SK-N-MC (cell line): ENCODE data around the gene TMEM273.

Experiments used
- DNase-seq: peaks from one replicate; pipeline ENCODE4 v3.0.0-alpha.2; 2011; ENCODE audit warnings: low read depth, low spot score
- H3K27ac ChIP-seq: fragments of 200-600 bp; sonication (generic); 2 replicates; pipeline ENCODE4 v1.5.1; 2016; ENCODE audit warnings: mixed run types
- H3K36me3 ChIP-seq: fragments of 200-600 bp; sonication (generic); 2 replicates; pipeline ENCODE4 v1.6.1; 2017; ENCODE audit warnings: antibody characterized with exemption, low read length, mixed read lengths; ENCODE audit not compliant: insufficient read depth
- H3K4me3 ChIP-seq: fragments of 200-600 bp; sonication (generic); 2 replicates; pipeline ENCODE4 v1.5.1; 2016
- H3K9ac ChIP-seq: fragments of 200-600 bp; sonication (generic); 2 replicates; pipeline ENCODE4 v1.8.0; 2017; ENCODE audit warnings: mixed run types, mixed read lengths; ENCODE audit not compliant: insufficient read length
- H3K9me3 ChIP-seq: fragments of 200-600 bp; sonication (generic); 2 replicates; pipeline ENCODE4 v1.6.1; 2017; ENCODE audit warnings: low read depth, mild to moderate bottlenecking, antibody characterized with exemption, low read length, moderate library complexity, mixed read lengths
- EZH2 ChIP-seq: fragments of 200-600 bp; sonication (generic); IDR thresholded peaks from one replicate; pipeline ENCODE4 v1.6.1; 2017; ENCODE audit warnings: antibody characterized with exemption
- FOXP2 ChIP-seq: optimal IDR thresholded peaks from 2 replicates; pipeline ENCODE3; 2011; ENCODE audit warnings: mild to moderate bottlenecking, moderate library complexity; ENCODE audit not compliant: insufficient read depth; ENCODE audit errors: extremely low read length, control extremely low read depth
- POLR2AphosphoS5 ChIP-seq: IDR thresholded peaks from 2 replicates; pipeline ENCODE4 v1.6.1; 2012; ENCODE audit warnings: mild to moderate bottlenecking, low read depth, low read length, borderline replicate concordance

TMEM273 gene

DNA sequence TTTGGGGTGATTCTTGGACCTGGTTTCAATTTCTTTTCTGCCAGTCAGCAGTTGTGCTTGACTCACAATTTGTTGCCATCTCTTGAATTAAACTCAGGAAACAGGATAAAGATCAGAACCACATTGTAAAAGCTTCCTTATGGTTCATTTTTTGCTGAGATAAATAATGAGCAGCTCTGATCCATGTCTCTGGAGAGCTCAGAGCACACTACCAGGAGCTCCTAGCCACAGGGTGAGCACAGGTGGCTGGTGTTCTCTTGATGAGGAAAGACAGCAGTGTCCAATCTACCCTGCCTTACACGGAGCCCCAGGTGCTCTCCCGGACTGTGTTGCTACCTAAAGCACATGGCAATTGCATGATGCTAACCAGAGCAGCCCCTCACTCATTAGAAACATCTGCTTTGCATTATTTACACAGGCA lies 37.2 kb downstream of the TMEM273 start:
- no peak for DNase-seq
- H3K36me3 ChIP-seq: no peaks in the 10 kb centered on the region
- TF ChIP-seq POLR2AphosphoS5 (no peak), EZH2 (no peak), FOXP2 (no peak)
- no peak overlapping the region for H3K27ac ChIP-seq
- H3K9me3 ChIP-seq: no peaks in the 10 kb centered on the region
- H3K4me3 ChIP-seq: no peak overlapping the region
- no peak overlapping the region for H3K9ac ChIP-seq

DNA sequence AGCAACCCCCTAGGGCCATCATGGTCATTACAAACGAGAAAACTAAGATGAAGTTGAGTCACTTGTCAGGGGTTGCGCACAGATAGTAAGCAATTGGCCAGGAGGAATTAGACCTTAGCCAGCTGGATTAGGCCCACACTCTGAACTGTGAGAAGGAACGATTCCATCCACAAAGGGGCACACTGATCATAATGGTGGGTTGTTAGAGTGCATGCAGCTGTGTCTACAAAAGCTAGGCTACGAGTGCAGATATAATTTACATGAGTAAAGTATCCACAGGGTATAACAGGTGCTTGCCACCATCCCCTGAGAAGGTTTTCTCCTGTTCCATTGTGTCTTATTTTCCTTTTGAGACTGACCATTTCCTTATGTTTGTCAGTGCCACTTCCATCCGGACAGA lies 37.8 kb downstream of the TMEM273 start:
- DNase-seq: no peak
- TF ChIP-seq FOXP2: no peak
- TF ChIP-seq EZH2: no peak
- no peak for TF ChIP-seq POLR2AphosphoS5
- H3K27ac ChIP-seq: no peak overlapping the region
- H3K9me3 ChIP-seq: no peaks in the 10 kb centered on the region
- no peak overlapping the region for H3K4me3 ChIP-seq
- H3K36me3 ChIP-seq: no peaks in the 10 kb centered on the region
- no peak overlapping the region for H3K9ac ChIP-seq

DNA sequence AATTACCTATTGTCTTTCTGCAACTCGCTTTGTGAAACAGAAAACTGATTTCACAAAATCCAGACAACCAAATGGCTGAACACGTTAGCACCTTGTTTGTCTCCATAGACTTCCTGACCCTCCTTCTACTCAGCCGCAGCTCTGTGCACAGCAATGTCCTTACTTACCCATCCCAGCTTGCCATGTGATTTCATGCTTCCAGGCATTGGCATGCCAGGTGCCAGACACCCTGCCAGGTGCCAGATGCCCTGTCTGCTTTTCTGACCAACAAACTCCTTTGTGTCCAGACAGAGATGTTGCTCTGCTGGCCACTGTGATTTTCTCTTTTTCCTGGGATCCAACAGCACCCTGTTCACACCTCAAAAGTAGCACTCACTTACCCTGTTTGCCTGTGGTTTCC lies 38.3 kb downstream of the TMEM273 start:
- TF ChIP-seq POLR2AphosphoS5 (no peak), FOXP2 (no peak), EZH2 (no peak)
- no peak overlapping the region for H3K27ac ChIP-seq
- no peak overlapping the region for H3K9ac ChIP-seq
- H3K36me3 ChIP-seq: no peaks in the 10 kb centered on the region
- no peak overlapping the region for H3K4me3 ChIP-seq
- DNase-seq: no peak
- H3K9me3 ChIP-seq: no peaks in the 10 kb centered on the region

DNA sequence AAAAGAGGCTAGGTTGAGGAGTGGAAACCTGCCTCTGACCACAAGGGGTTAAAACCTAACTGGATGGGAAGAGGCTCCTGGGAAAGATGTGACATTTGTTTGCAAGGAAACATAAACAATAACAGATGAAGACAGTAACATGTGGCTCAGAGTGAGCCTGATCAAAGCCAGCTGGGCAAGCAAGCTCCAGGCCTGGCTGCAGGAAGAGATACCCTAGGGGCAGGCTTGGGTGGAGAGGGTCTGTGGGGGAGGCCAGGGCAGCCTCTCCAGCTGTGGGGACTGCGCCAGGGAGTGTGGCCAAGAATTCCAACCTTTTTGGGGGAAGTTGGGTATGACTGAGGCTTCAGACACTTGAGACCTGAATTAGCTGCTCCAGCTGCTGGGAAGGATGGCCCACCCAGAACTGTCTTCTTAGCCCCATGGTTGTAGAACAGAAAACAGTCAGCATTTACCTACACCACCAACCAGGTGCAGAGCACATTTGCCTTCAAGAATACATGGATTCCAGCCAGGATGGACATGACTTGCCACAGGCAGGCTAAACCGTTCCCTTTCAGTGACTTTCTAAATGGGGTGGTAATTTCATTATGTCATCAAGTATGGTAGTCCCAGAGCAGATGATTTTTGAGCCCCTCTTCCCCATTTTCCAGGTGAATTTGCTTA lies 44.0 kb downstream of the TMEM273 start:
- H3K9ac ChIP-seq: no peak overlapping the region
- TF ChIP-seq FOXP2 (no peak), POLR2AphosphoS5 (no peak), EZH2 (no peak)
- DNase-seq: no peak
- no peak overlapping the region for H3K4me3 ChIP-seq
- no peak overlapping the region for H3K27ac ChIP-seq
- H3K36me3 ChIP-seq: no peaks in the 10 kb centered on the region
- no peaks in the 10 kb centered on the region for H3K9me3 ChIP-seq

DNA sequence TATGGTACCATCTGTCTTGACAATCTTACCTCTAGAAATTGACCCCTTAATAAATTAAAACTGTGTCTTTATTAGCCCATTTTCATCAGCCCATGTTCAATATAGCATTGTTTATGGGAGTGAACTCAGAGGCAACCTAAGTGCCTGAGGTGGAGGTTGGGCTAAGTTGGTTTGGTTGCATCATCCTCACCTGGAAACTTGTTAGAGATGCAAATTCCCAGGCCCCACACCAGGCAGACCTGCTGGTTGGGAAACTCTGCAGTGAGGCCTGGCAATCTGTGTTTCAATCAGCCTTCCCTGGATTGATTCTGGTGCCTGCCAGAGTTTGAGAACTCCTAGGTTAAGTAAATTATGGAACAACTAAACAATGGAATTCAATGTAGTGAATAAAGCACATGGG lies 44.9 kb downstream of the TMEM273 start:
- no peak overlapping the region for H3K4me3 ChIP-seq
- TF ChIP-seq EZH2 (no peak), POLR2AphosphoS5 (no peak), FOXP2 (no peak)
- no peak overlapping the region for H3K9ac ChIP-seq
- H3K36me3 ChIP-seq: no peaks in the 10 kb centered on the region
- no peak for DNase-seq
- H3K27ac ChIP-seq: no peak overlapping the region
- no peaks in the 10 kb centered on the region for H3K9me3 ChIP-seq

DNA sequence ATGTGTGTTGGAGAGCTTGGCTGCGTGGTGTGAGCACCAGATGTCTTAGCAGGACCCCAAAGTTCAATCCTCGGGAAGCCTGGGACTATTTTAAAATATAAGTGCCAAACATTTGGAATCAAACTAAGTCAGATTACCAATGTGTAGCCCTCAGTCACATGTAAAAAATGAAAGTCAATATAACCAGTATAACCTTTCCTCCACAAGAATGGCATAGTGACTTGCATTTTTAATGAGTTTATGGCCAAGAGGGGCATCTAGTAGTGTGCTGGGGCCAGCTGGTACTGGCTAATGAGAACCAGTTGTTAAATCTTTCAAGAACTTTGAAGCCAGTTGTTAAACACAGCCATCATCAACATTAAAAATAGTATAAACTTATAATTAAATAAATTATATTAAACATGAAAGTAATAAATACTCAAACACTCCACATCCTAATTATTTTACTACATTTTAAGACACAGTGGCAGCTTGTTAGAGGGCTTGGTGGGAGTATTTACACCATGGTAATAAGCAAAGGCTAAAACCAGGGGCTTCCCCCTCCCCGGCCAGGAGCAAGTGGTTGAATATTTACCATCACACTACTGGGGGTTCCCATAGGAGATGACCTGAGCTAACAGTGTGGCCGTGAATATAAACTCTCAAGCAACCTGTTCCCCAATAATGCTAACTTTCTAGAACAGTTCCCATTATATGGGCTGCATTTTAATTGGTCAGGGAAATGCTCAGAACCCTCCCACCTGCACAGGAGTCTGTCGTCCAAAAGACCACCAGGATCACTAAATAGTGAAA lies 46.5 kb downstream of the TMEM273 start:
- no peak overlapping the region for H3K27ac ChIP-seq

DNA sequence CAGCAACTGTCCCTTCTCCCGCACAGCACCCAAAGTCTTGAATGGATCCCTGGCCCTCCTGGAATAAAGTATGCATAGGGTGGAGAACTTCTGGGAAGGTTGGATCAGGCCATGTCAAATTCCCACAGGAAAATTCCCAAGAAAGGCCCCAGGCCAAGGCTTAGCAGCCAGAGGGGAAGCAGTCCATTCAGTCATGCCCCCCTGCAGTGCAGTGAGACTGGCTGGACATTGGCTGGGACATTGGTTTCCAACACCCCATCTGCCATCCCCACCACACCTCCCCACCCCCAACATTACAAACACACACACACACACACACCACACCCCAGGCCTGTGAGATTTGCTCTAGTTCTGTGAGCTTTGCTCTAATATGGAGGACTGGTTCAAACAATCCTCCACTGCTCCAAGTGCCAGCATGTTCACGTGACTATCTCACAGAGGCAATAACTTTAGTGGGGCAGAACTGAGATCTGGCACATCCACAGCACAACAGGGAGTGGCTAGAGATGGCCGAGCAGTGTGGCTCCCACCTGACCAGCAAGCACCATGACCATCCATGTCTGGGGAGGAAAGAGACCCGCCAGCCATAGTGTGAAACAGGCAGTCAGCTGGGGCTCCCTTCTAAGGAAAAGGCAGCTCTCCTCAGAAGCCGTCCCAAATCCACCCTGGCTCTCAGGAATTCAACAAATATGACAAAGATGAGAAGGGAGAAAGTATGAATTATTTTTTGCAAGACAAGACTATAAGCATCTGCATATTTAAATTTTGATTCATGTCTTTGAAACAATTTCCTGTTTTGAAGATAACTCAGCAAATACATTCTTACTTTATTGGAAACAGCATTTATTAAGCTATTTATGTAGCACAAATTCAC lies 47.6 kb downstream of the TMEM273 start:
- TF ChIP-seq EZH2: no peak
- TF ChIP-seq POLR2AphosphoS5: no peak
- no peak for TF ChIP-seq FOXP2
- no peak overlapping the region for H3K4me3 ChIP-seq
- no peak for DNase-seq
- no peaks in the 10 kb centered on the region for H3K9me3 ChIP-seq
- no peak overlapping the region for H3K9ac ChIP-seq
- H3K27ac ChIP-seq: no peak overlapping the region
- no peaks in the 10 kb centered on the region for H3K36me3 ChIP-seq

More for the DNA sequence above, 46.5 kb downstream of the TMEM273 start:
- no peak for DNase-seq
- H3K9me3 ChIP-seq: no peaks in the 10 kb centered on the region
- TF ChIP-seq POLR2AphosphoS5 (no peak), EZH2 (no peak), FOXP2 (no peak)
- H3K4me3 ChIP-seq: no peak overlapping the region
- no peak overlapping the region for H3K9ac ChIP-seq
- H3K36me3 ChIP-seq: no peaks in the 10 kb centered on the region

DNA sequence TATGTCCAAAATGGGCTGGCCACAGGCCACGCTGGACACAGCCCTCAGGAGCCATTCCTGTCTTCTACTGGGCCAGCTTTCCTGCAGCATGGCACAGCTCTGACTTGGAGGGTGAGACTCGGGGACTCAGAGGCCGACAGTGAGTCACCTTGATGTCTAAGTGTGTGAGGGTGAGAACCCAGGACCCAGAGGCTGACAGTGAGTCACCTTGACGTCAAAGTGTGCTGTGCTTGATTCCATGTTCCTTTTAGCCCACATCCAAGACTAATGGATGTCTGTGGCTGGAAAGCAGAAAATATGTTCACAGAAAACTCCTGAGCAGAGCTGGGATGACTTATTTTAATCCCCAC lies 48.4 kb downstream of the TMEM273 start:
- Histone ChIP-seq H3K4me3 (no peak overlapping the region), H3K9me3 (no peaks in the 10 kb centered on the region), H3K27ac (no peak overlapping the region), H3K36me3 (no peaks in the 10 kb centered on the region), H3K9ac (no peak overlapping the region)
- no peak for DNase-seq
- TF ChIP-seq FOXP2 (no peak), POLR2AphosphoS5 (no peak), EZH2 (no peak)
